Stimulated activated CD4-positive, alpha-beta T cell treated with anti-CD3 and anti-CD28 coated beads, Interleukin-1b, Interleukin-23, amount 100 ng/mL, for 24 hours (primary cell): Measurements from ENCODE around the gene KANTR.
"Not testable (repeated sequence)": the region's sequence is repeated elsewhere in the genome, so short reads cannot be mapped to it uniquely, and the experiment has no call there.

Experiments
- DNase-seq, 4 experiments: peaks; one replicate each; pipeline ENCODE4 v3.0.0-alpha.2; 2020; ENCODE audit warnings: low read depth in 4 of 4, low spot score in 1 of 4

The KANTR gene

GRCh38 chrX:53125506-53125905 is 31.6 kb downstream of the KANTR start:
- DNase-seq = no peak

DNA sequence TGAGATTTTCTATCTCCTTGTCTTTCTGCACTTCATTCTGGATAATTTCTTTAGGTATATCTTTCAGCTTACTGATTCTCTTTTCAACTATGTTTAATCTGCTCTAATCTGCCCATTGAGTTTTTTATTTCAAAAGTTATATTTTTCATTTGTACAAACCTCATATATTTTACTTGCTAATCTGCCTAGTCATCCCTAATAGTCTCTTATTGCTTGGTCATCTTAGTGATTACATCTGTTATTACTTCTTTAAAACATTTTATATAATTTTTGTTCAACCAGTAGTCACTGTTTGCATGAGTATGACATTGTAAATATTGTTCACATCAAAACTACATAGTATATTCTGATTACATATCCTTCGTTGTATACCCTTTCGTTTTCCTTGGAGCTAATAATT is 32.4 kb downstream of the KANTR start:
- no peak for DNase-seq

DNA sequence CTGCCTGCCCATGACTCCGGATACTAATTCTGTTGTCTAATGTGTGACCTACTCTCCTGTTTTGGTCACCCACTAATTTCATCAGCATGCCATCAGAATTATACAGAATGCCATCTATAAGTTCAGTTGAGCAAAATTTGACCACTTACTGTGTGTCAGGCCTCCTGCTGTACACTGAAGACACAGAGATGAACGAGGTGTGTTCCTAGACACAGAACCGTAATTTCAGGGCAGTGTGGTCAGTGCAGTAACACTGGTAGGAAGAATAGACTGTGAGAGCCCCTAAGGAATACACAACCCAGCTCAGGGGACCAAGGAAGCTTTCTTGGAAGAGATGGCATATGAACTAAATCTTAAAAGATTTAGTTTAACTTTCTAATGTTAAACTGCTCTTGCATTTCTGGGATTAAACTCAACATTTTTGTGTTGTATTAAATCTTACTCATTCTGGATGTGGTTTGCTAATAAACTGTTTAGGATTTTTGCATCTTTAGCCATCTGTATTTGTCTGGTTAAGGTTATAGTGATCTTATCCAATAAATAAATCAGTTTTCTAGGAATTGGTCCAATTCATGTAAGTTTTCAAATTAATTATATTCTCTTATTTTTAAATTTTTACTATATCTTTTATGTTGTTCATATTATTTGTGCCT is 34.3 kb downstream of the KANTR start:
- no peak for DNase-seq

DNA sequence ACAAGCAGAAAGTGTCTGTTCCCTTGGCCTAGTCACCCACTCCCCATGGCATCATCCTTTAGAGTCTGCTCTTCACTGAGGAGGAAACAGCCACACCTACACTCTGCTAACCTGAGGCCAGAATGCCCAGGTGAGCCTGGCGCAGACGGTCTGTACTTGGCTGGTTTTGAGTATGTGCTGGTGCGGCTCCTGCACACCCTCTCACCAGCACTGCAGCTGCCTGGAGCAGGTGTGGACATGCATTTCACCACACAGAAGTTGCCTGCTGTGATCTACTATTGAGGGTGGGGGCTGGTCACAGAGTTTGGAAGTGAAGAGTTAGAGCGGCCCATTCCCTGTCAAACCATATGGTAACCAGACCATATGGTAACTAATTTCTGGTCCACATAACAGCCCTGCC is 39.5 kb downstream of the KANTR start:
- no peak for DNase-seq

DNA sequence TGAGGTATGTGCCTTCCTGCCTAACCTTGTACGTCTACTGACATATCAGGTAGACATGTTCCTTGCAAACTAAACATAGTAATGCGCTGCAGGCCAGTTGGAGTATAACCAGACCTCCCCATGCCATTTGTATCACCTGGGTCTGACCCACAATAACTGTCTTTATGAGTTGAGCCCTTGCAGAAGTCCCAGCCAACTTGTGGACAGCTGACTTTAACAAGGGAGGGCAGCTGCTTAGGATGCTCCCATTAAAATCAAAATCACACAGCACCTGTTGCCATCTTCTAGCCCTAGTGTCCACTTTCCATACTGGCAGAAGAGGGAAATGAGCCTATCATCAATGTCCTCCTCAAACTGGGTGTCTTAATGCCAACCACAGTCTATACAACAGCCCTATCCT is 41.6 kb downstream of the KANTR start:
- no peak for DNase-seq

- no peak for DNase-seq
Measured at GRCh38 chrX:53153581-53153980, 59.6 kb downstream of the KANTR start.

- no peak for DNase-seq
Measured at GRCh38 chrX:53155512-53156206, 61.7 kb downstream of the KANTR start.

- no peak for DNase-seq
Measured at GRCh38 chrX:53156207-53156596, 62.3 kb downstream of the KANTR start.

DNA sequence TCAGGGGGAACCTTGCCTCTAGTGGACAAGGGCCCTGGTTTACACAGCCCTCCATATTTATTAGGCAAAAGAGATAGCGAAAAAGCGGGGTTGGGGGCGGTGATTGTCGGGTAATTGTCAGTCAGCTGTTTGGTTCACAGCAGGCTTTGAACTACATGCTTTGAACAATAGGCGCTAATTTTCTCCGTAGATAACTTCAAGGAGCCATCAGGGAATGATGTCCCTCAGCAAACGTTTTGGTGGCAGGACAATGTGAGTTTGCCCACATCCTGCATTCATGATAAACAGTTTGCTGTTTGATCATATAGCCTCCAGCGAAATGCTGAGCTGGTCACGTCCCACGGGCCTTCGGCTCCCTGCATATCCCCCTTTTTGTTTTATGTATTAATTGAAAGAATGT is 65.2 kb downstream of the KANTR start:
- no peak for DNase-seq

- DNase-seq = no peak
Measured at GRCh38 chrX:53160297-53160983, 66.5 kb downstream of the KANTR start.

- DNase-seq = no peak
Measured at GRCh38 chrX:53163436-53163835, 69.5 kb downstream of the KANTR start.

GRCh38 chrX:53164566-53164965 is 70.6 kb downstream of the KANTR start:
- DNase-seq = not testable (repeated sequence)

DNA sequence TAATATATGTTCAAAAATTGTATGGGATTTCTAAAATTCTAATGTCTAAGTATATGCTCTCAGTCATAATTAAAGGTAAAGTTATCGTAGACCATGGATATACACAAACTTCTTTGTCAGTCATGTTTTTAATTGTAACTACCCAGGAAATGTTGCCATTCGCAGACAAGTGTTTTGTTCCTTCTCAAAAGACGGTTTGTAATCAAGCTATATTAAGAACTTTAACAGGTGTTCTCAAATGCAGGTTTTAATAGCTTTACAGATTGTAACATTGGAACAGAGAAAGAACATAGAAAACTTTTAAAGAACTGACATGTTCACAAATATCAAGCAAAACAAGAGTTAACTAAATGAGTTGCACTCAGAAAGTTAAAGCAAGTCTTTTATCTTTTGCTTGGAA is 72.2 kb downstream of the KANTR start:
- no peak for DNase-seq

GRCh38 chrX:53171356-53171755 is 77.4 kb downstream of the KANTR start:
- no peak for DNase-seq
